HG02763 (cell line): ENCODE data around the gene TMC1.

Experiments
- ATAC-seq: cut with Tn5 transposase; IDR thresholded peaks from one replicate; pipeline ENCODE4 v1.9.1; 2021; ENCODE audit warnings: mild to moderate bottlenecking, moderate library complexity; ENCODE audit not compliant: unreplicated experiment

TMC1 gene

DNA sequence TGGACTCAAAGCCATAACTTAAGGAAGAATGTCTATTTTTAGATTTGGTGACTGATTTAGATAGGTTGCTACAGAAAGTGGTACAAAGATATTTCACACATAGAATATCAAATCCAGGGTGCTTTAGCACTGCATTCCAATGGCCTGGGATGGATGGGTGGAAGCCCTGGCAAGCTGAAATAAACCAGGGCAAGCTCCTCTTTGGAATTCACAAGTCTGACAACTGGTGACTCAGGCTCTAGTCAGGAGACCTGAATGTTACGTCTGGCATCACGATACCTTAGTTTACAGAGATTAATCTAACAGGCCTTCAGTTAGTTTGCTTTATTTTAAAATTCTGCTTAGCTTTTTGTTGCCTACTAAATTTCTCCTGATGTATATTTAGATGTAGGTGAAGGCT lies 144.0 kb downstream of the TMC1 start:
- no peak for ATAC-seq

DNA sequence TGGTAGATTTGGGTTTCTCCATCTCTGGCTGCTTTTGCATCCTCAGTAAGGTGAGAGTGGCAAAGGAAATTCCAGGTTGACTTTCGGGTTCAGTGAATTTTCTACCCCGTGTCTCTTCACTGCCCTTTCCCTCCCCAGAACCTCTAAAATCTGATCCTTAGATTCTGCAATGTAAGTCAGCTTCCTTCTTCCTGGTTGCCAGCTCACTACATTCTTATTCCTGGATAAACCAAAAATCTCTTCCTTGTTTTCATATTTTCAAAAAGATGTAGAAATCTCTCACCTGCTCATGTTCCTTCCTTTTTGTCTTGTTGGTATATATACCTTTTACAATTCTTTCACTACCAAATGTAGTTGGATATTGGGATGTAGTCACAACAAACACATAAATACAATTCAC lies 145.8 kb downstream of the TMC1 start:
- ATAC-seq: no peak

DNA sequence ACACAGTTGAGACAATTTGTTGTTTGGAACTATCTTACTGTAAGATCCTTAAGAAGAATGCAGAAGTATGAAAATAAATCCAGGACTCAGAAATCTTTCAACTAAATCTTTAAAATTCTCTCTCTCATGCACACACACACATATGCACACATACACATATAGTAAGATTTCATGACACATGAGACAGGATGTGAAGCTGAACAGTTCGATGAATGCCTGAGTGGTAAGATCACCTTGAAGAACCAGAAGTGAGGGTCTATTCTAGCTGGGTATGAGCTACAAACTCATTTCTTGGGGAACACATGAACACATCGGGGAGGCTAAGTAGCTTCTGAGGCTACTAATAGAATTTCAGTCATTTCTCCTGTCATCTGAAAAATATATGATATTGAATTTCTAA lies 153.6 kb downstream of the TMC1 start:
- no peak for ATAC-seq

DNA sequence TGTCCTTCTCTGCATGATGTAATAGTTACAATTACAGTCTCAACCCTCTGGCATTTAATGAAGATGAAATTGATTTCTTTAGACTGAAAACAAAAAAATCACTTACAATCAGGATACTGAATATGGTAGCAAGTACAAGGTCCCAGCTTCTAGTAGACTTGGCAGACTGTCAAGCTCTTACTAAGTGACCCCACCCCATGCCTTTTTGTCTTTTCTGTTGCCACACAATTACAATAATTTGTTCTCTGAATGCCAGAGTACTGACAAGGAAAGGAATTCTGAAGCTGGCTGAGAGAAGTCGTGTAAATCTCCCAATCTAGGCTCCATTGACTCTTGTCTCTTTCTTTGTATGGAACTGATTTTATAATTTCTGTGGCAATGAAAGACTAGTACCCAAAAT lies 154.2 kb downstream of the TMC1 start:
- ATAC-seq: no peak

DNA sequence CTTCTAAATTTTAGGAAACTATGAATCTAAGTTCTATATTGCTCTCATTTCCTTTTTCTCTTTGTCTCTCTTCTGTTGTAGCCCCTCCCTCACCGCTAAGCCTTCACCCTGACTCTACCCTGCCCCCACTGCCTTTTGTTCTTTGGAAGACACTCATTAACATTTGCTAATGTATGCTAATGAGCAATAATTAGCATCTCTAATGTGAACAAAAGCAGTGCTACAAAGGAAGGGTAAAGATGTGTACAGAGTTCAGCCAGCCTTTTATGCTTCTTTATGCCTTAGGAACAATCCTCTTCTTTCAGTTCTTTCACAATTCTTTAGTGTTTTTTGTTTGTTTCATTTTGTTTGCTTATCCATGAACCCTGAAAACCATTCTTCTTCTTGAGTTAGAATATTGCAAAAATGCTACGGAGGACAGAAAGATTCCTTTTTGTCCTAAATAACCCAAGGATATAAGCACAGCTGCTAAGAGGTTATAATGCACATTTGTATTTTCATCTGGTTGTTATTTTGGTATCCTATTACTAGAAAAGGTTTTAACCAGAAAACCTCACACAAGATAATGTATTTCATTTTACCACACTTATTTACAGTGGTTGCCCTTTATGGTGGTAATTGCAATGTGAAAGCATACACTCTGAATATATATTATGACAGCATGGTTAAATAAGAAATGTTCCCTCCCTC lies 159.3 kb downstream of the TMC1 start:
- ATAC-seq: no peak

DNA sequence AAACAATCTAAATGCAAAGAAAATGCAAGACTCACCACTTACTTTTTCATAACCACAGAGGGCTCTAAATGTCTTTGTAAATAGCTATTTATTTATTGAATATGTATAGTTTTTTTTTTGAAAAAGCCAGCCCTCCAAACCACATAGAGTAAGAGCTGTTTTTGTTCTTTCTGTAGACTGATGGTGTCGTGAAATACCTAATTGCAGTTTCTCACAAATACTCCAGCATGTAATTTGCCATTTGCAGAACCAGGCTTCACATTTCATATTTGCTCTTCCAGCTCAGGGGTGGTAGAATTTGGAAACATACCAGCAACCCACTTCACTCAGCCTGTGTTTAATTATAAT lies 159.8 kb downstream of the TMC1 start:
- ATAC-seq: no peak

DNA sequence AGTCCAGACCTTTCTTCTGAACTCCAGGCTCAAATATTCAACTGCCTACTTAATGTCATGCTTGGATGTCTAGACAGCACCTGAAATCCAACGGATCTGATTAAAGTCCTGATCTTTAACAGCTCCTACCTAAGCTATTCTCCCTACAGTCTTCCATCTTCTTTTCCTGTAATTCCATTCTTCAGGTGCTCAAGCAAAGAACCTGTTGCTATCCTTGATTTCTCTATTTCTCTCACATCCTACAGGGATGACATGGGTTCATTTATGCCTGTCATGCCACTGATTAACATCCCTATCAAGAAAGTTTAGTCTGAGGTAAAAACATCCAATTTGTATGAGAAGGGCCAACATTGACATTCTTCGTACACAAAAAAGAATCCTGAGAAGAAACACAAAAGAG lies 163.2 kb downstream of the TMC1 start:
- ATAC-seq: no peak

DNA sequence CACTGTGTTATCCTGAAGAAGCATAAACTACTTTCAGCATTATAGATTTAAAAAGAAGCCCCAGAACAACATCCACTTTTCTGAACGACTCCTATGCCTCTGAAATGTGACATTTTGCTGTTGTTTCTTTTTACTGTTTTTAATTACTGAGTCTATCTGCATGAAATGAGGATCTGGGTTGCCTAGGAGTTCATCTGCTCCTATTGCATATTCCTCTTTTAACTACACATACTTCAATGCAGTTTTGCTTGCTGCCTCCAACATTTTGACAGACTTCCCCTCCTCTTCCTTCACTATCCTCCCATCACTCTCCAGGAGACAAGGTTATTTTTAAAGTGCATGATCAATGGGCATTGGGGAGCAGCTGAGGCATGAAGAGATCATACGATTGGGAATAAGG lies 164.5 kb downstream of the TMC1 start:
- ATAC-seq: no peak

DNA sequence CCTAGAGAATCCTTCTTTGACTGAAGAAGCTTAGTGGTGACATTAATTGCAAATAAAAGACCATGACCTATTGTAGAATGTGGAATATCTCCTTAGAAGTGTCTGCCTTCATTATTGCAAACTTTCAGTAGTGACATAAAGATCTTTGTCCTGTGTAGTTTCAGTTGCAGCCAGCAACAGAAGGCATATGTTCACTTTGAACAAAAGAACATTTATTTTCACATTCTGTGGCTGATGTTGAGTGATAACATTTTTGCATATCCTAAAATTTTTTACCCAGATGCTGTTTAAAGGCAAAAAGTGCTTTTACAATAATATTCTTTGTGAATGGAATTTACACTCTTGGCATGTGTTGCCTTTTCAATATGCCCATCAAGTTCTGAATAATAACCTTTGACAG lies 165.9 kb downstream of the TMC1 start:
- no peak for ATAC-seq

DNA sequence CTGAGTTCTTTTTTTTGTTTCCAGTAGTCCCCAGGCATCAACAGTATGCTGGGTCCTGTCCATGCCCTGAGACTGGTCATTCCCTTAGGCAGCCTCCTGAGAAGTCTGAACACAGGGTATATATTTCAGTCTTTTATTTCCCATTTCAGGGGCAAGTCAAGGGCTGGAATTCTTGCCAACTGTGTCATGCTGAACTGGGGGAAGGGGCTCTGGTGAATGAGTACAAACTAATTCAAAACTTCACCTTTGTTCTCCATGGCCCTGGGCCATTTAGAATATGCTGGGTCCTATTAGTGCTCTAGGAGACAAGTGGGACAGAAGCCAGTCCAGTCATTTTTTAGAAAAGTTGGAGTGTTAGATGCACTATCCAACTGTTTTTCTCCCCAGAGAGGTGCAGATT lies 170.3 kb downstream of the TMC1 start:
- ATAC-seq: no peak

DNA sequence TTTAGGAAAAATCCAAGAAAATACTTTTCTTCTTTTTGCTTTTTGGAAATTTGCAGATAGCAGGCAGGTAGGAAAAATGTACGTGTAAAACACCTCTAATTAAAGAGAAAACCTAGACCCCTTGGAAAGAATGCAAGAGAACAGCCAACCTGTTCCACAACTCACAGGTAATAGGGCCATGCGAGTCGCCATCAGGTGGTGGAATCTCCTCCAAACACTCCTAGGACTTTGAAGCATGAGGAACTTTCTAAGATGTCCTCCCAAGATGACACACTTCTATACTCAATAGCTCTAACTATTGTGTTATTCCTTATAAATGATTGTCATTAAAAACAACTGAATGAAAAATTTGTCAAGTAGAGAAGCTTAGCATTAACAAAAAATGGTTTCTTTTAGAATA lies 174.0 kb downstream of the TMC1 start:
- ATAC-seq: no peak

DNA sequence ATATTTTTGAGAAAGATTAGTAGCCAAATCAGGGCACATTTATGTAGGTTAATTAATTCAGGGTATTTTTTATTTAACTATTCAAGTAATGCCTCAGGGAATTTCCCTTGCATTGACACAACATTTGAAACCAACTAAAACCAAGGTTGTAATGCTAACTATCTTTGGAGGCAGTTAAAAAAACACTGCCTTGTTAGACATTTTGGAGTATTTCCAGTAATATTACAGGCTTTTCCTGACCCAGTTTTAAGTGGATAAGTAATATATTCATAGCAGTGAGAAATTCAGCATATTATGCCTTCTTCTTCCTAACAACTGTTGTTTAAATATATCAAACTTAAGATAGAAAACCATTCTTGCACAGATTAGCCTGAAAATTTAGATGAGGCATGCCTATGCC lies 175.1 kb downstream of the TMC1 start:
- ATAC-seq: no peak

DNA sequence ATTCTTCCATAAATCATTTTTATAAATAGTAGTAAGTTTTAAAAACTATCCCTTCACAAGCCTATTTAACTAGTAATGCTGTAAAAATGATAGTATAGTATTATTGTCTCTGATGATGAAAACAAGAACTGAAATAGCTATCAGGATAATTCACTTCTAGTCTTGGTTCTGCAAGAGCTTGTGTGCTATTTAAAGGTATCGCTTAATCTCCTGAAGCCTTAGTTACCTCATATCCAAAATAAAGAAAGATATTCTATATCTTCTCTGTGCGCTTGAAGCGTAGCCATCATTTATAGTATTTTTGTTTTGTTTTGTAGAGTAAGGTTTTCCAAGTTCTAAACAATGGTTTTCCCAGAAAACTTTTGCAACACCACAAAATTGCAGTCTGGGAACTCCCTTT lies 180.1 kb downstream of the TMC1 start:
- ATAC-seq: no peak

DNA sequence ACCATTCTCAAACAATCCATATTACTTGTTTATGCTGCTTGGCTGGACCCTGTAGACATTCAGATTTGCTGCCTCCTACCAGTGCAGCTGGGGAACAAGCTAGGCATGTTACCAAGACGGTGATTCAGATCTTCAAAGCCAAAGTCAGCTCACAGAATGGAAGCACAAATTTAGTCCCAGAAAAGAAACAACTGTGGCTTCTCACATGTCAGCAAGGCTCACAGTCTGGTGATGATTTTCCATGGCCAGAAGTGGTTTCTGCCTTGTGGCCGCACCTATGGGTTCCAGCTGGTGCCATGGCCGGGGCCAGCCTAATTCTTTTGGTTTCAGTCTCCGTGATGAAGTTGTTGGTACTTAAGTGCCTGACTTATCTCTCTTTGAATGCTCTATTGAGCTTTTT lies 182.2 kb downstream of the TMC1 start:
- ATAC-seq: no peak

DNA sequence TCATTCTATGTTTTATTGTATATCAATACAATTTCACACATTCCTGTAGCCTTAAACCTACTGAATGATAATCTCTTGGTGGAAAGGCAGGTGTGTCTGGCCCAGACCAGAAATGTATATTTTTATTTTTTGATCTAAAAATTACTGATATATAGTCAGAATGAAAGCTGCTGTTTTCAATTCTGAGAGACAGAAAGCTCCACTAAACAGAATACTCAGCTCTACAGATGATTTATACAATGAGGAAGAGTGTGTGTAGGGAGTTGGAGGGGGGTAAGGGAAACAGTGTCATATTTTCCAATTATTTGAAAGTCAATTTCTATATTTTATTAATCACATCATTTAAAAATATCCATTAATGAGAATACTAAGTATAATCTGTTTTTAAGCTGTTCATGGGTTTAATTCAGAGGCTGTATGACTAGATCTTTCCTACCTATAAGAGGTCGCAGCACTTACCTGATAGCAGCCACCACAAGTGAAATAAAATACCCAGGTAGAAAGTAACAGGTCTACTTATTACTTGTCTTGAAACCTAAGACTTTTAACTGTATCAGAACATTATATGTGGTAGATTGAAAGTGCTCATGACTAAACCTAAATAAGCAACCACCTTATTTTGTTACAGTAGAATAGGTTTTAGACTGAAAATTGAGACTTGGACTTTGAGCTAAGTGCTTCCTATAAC lies 183.4 kb downstream of the TMC1 start:
- ATAC-seq: no peak

DNA sequence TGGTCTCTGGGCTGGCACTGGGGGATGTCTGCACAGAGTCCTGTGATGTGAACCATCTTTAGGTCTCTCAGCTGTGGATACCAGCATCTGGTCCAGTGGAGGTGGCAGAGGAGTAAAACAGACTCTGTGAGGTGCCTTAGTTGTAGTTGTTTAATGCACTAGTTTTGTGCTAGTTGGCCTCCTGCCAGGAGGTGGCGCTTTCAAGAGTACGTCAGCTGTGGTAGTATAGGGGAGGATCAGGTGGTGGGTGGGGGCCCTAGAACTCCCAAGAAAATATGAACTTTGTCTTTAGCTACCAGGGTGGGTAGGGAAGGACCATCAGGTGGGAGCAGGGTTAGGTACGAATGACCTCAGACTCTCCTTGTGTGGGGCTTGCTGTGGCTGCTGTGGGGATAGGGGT lies 197.1 kb downstream of the TMC1 start:
- no peak for ATAC-seq

DNA sequence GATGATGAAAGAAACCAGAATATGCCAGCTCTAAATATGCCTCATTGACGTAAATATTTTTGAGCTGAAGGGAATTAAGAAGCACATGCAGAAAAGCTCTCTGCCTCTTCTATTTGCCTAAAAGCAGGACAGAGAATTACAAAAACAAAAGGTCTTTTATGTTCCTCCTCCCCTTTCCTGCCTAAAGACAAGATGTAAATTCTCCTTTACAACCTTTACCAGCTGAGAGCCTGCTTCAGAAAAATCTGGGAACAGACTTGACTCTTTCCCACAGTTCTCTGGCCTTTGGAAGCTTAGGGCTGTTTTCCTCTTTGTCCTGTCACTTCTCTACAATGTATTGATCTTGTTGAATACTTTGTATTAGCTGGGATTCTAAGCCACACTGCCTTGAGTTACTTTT lies 199.7 kb downstream of the TMC1 start:
- ATAC-seq: no peak

DNA sequence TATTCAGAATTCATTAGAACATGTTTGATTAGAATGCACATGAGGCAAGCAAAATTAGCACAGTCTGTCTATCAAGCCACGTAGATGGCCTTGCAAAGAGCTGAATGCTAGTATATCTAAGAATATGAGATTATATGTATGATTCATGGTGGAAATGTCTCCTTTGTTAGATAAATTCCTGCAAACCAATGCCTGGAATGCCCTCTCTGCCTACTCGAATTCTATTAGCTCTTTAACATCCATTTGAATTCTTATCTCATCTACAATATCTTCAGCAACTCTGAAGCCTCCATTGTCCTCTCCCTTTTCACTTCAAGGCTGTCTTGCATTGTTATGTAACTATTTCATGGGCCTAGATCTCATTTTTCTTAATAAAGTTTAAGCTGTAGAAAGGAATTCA lies 205.5 kb downstream of the TMC1 start:
- no peak for ATAC-seq

DNA sequence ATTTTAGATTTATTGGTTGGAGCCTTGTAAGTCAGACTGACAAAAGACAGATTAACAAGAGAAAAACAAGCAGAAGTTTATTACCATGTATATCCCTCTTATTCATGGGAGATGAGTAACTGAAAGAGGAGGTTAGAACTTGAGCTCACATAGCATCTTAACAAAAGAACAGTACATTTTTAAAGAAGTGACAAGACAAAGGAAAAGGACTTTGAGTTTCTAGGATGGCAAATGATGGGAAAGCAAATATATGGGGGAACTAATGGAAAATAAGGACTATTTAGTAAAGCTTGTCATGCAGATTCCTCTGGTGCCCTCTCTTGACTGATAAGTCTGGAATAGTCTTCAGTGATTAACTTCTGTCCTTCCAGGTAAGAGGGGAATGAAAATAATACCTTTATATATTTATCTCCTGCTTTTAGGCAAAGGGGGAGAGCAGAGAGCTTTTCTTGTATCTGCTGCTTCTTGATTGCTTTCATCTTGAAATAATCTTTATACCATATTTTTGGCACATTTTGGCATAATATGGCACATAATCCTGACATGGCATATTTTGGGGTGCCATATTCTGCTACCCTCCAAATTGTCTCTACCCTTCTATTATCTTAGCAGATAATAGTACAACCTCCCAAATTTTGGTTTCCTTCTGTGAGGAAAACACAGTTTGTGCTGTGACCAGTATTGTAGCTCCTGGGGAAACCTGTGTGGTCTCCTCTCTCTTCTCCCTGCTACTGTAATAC lies 206.8 kb downstream of the TMC1 start:
- no peak for ATAC-seq

DNA sequence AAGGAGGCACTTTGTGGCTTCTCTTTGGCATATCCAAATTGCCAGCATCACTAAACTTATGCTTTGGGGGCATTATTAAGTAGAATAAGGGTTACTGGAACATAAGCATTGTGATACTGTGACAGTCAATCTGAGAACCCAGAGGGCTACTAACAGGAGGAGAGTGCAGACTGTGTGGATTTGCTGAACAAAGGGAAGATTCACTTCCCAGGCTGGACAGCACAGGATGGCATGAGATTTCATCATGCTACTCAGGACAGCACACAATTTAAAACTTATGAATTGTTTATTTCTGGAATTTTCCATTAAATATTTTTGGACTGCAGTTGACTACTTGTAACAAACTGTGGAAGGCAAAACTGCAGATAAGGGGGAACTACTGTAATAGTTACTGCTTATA lies 212.5 kb downstream of the TMC1 start:
- ATAC-seq: no peak

DNA sequence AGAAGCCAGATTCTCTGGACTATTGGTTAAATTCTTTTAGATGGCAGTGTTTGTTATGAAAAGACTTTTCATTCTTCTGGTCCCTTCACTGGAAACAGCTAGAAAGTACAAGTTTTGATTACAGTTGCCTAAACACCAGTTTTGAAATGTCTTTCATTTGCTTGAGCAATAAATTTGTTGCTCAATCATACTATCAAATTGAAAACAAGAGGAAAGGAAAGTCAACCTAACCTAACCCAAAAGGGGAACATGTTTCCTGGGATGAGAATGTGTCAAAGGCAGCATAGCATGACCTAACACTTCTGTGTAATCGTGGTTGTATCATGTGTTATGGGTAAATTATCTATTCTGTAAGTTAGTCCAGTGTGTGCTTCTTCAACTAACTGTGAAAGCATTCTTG lies 213.2 kb downstream of the TMC1 start:
- ATAC-seq: no peak

DNA sequence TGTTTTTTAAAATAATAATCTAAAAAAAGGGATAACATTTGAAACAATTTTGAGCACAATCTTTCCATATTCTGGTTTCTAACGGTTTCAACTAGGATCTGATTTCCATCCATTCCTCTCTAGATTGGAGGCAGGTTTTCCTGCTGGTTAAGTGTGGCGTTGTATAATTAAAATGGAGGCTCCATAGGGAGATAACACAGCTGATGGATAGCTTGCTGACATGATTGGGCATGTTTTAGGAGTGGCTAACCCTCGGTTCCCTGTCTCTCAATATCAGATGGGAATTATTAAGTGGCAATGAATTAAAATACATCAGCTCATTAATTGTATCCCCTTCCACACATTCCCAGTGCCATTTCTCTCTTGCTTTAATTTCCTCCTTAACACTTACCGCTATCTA lies 222.4 kb downstream of the TMC1 start:
- no peak for ATAC-seq
